ENCODE results near the gene ZSCAN1. TPM values are rescaled to one million over a fixed set of nuclear protein-coding genes. Genes with fewer than 3 reads are reported as not detected.

The ZSCAN1 gene
- total RNA-seq, 1 experiment from 2014 or later, result not detected

DNA sequence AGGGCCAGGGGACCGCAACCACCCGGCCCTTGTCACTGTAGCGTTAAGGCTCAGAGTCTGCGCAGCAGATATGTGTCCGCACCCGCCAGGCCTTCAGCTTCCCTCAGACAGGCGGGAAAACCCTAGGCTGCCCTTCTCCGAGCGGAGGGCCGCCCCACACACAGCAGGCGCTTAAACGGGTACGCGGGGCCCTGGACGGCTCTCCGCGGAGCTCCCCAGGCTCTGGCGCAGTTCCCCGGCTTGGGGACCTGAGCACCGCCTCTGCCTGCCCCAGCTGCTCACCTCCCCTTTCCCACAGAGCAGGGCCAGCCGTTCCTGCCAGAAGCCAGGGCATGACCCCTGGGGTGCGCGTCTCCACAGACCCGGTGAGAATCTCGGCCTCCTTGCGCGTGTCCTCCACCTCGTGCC is 25.9 kb downstream of the ZSCAN1 start:
- no peak for ATAC-seq
- H3K27ac ChIP-seq (ENCODE audit: low read length), result no peak overlapping the region
- H3K27me3 ChIP-seq (ENCODE audit: control insufficient read depth, insufficient read depth, low read length), result no peaks in the 10 kb centered on the region
- DNase-seq (ENCODE audit: low read depth, low spot score), result no peak
- BruUV-seq (replicated peaks), result no TSS peak
- H3K36me3 ChIP-seq (ENCODE audit: control insufficient read depth, insufficient read depth, low read length), result no peaks in the 10 kb centered on the region
- in situ Hi-C loops (cut with HindIII; ENCODE audit: low pct_unique_long_range_greater_than_20kb, low sequenced_read_pairs), result no loop called here
- POLR2A ChIA-PET, result no interaction called here
- CTCF ChIA-PET, result no interaction called here
- no peak overlapping the region for H3K4me3 ChIP-seq (ENCODE audit: low read depth in 2 of 2, low read length in 2 of 2)
- H3K9me3 ChIP-seq (ENCODE audit: control insufficient read depth, insufficient read depth, low read depth, low read length), result peaks cover 9% of the 10 kb centered on the region; the same call in 1 of the 2 replicates
- intact Hi-C loops (cut with micrococcal nuclease; ENCODE audit: unreplicated experiment), result no loop called here
- no peak for TF ChIP-seq SIN3A (IDR thresholded peaks at IDR 0.05; ENCODE audit: borderline replicate concordance, insufficient read depth, low read depth, low read length)
- TF ChIP-seq, protein P1, sequence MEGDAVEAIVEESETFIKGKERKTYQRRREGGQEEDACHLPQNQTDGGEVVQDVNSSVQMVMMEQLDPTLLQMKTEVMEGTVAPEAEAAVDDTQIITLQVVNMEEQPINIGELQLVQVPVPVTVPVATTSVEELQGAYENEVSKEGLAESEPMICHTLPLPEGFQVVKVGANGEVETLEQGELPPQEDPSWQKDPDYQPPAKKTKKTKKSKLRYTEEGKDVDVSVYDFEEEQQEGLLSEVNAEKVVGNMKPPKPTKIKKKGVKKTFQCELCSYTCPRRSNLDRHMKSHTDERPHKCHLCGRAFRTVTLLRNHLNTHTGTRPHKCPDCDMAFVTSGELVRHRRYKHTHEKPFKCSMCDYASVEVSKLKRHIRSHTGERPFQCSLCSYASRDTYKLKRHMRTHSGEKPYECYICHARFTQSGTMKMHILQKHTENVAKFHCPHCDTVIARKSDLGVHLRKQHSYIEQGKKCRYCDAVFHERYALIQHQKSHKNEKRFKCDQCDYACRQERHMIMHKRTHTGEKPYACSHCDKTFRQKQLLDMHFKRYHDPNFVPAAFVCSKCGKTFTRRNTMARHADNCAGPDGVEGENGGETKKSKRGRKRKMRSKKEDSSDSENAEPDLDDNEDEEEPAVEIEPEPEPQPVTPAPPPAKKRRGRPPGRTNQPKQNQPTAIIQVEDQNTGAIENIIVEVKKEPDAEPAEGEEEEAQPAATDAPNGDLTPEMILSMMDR (IDR thresholded peaks at IDR 0.05), result no peak
- H3K4me1 ChIP-seq (ENCODE audit: control insufficient read depth, insufficient read depth, low read length), result no peaks in the 10 kb centered on the region

DNA sequence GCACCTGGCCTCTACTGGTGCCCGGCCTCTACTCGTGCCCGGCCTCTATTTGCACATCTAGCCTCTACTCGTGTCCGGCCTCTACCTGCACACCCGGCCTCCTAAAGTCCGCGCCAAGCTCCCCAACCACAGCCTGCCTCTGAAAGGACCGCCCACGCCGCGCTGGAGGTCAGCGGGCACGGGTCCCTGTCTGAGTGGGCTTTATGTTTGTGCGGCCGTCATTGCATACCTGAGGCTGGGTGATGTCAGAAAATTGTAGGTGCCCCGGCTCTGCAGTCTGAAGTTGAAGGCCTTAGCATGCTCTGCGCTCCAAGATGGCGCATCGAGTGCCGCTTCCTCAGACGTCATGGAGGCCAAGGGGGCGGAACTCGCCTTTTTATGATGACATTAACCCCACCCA is 26.4 kb downstream of the ZSCAN1 start:
- H3K36me3 ChIP-seq (ENCODE audit: control insufficient read depth, insufficient read depth, low read length), result no peaks in the 10 kb centered on the region
- no peaks in the 10 kb centered on the region for H3K27me3 ChIP-seq (ENCODE audit: control insufficient read depth, insufficient read depth, low read length)
- ChIA-PET POLR2A (no interaction called here), CTCF (no interaction called here)
- no TSS peak for BruUV-seq (replicated peaks)
- H3K4me3 ChIP-seq (ENCODE audit: low read depth in 2 of 2, low read length in 2 of 2), result no peak overlapping the region
- ATAC-seq (no peak), DNase-seq (ENCODE audit: low read depth, low spot score) (no peak)
- peaks cover 14% of the 10 kb centered on the region; the same call in 1 of the 2 replicates for H3K9me3 ChIP-seq (ENCODE audit: control insufficient read depth, insufficient read depth, low read depth, low read length)
- no peak overlapping the region for H3K27ac ChIP-seq (ENCODE audit: low read length)
- TF ChIP-seq SIN3A (IDR thresholded peaks at IDR 0.05; ENCODE audit: borderline replicate concordance, insufficient read depth, low read depth, low read length), result no peak
- TF ChIP-seq POLR2AphosphoS5 (IDR thresholded peaks at IDR 0.05; ENCODE audit: low read depth, low read length), result no peak
- TF ChIP-seq, protein P2, sequence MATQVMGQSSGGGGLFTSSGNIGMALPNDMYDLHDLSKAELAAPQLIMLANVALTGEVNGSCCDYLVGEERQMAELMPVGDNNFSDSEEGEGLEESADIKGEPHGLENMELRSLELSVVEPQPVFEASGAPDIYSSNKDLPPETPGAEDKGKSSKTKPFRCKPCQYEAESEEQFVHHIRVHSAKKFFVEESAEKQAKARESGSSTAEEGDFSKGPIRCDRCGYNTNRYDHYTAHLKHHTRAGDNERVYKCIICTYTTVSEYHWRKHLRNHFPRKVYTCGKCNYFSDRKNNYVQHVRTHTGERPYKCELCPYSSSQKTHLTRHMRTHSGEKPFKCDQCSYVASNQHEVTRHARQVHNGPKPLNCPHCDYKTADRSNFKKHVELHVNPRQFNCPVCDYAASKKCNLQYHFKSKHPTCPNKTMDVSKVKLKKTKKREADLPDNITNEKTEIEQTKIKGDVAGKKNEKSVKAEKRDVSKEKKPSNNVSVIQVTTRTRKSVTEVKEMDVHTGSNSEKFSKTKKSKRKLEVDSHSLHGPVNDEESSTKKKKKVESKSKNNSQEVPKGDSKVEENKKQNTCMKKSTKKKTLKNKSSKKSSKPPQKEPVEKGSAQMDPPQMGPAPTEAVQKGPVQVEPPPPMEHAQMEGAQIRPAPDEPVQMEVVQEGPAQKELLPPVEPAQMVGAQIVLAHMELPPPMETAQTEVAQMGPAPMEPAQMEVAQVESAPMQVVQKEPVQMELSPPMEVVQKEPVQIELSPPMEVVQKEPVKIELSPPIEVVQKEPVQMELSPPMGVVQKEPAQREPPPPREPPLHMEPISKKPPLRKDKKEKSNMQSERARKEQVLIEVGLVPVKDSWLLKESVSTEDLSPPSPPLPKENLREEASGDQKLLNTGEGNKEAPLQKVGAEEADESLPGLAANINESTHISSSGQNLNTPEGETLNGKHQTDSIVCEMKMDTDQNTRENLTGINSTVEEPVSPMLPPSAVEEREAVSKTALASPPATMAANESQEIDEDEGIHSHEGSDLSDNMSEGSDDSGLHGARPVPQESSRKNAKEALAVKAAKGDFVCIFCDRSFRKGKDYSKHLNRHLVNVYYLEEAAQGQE (IDR thresholded peaks at IDR 0.05; ENCODE audit: insufficient read depth in 1 of 2, low read depth in 2 of 2, low read length in 1 of 2), result no peak
- TF ChIP-seq, protein P1 (IDR thresholded peaks at IDR 0.05), result no peak
- TF ChIP-seq TCF7L2 (IDR thresholded peaks at IDR 0.05; ENCODE audit: low read depth, low read length), result no peak
- in situ Hi-C loops (cut with HindIII; ENCODE audit: low pct_unique_long_range_greater_than_20kb, low sequenced_read_pairs), result no loop called here
- no peaks in the 10 kb centered on the region for H3K4me1 ChIP-seq (ENCODE audit: control insufficient read depth, insufficient read depth, low read length)
- intact Hi-C loops (cut with micrococcal nuclease; ENCODE audit: unreplicated experiment), result no loop called here
